Measurements from ENCODE around the gene BACH2. TPM values are rescaled to one million over a fixed set of nuclear protein-coding genes. Genes with fewer than 3 reads are reported as not detected.

BACH2 gene
- total RNA-seq, 1 donor from 2014 or later, result 3.9 TPM

DNA sequence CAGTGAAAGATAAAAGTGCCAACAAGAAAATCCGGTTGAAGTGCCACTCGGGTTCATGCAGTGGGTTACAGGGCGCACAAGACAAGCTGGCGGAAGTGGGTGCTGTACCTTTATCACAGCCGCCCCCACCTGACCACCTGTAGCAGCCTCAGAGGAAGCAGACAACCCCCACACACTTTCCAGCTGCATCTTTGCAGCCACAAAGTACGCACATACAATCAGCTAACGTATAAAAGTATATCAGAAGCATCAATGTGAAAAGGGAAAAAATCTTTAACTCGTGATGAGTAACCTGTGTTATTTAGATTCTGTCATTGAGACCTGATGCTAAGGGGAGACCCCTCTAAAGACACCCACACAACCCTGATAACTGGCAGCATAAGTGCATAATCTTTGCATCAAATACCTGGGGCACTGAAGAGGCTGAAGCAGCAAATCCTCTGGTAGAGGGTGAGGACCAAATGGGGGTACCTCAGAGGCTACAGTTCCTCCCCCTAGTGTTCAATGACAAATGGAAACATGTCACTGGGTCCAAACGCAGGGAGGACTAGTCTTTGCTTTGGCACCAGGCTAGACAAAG is 22.1 kb downstream of the BACH2 start:
- TF ChIP-seq EZH2phosphoT487 (IDR thresholded peaks at IDR 0.05), result no peak
- TF ChIP-seq CTCF (IDR thresholded peaks at IDR 0.05), result peak; percentile 25

DNA sequence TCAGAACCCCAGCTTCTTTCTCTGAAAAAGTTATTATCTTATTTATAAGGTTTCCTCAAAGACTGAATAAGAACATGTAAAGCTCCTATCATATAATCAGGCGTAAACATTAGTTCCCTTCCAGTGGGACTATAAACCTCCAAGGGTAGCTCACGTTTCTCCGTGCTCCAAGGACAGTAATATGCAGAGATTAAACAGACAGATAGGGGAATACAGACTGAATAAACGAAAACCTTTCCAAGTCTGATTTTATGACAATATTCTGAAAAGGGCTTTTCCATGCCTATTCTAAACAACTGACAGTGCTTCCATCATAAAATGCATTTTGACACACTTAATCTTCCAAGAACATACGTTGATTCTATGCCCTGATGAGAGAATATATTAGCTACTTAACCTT is 22.8 kb downstream of the BACH2 start:
- H2AFZ ChIP-seq (replicated peaks), result no peak overlapping the region
- no peaks in the 10 kb centered on the region for H4K20me1 ChIP-seq (ENCODE audit: low read depth)
- no peak overlapping the region for H3K4me2 ChIP-seq
- no peaks in the 10 kb centered on the region for H3K36me3 ChIP-seq
- peaks cover 20% of the 10 kb centered on the region for H3K9me3 Mint-ChIP-seq
- H3K4me3 Mint-ChIP-seq, result no peak overlapping the region
- no peak overlapping the region for H3K27ac Mint-ChIP-seq
- H3F3A ChIP-seq (ENCODE audit: low read depth), result no peaks in the 10 kb centered on the region
- H3K4me1 Mint-ChIP-seq, result no peaks in the 10 kb centered on the region
- peaks cover 15% of the 10 kb centered on the region for H3K36me3 Mint-ChIP-seq
- peaks cover 4% of the 10 kb centered on the region for H3K4me1 ChIP-seq
- DNase-seq (ENCODE audit: low spot score), result no peak
- no peak overlapping the region for H3K4me3 ChIP-seq
- TF ChIP-seq EZH2phosphoT487 (IDR thresholded peaks at IDR 0.05) (no peak), CTCF (IDR thresholded peaks at IDR 0.05) (no peak), EZH2 (IDR thresholded peaks at IDR 0.05) (no peak)
- H3K27ac ChIP-seq, result no peak overlapping the region
- peaks cover 5% of the 10 kb centered on the region for H3K9me3 ChIP-seq (ENCODE audit: low read depth)
- H3K27me3 Mint-ChIP-seq (ENCODE audit: insufficient read depth, low read depth), result no peaks in the 10 kb centered on the region
- H3K79me2 ChIP-seq (ENCODE audit: low read depth), result no peaks in the 10 kb centered on the region
- H3K9ac ChIP-seq, result no peak overlapping the region
- no peaks in the 10 kb centered on the region for H3K27me3 ChIP-seq

More for the DNA sequence above, 22.1 kb downstream of the BACH2 start:
- Mint-ChIP-seq H3K27ac (no peak overlapping the region), H3K4me3 (no peak overlapping the region), H3K4me1 (peaks cover under 1% of the 10 kb centered on the region), H3K27me3 (ENCODE audit: insufficient read depth, low read depth) (no peaks in the 10 kb centered on the region), H3K36me3 (peaks cover 15% of the 10 kb centered on the region), H3K9me3 (peaks cover 20% of the 10 kb centered on the region)
- H3K9me3 ChIP-seq (ENCODE audit: low read depth), result peaks cover 5% of the 10 kb centered on the region
- peak; percentile 23 for DNase-seq (ENCODE audit: low spot score)
- H3K9ac ChIP-seq, result no peak overlapping the region
- H3K4me1 ChIP-seq, result peaks cover 4% of the 10 kb centered on the region
- no peak overlapping the region for H2AFZ ChIP-seq (replicated peaks)
- H3K36me3 ChIP-seq, result no peaks in the 10 kb centered on the region
- H3F3A ChIP-seq (ENCODE audit: low read depth), result no peaks in the 10 kb centered on the region
- H3K27ac ChIP-seq, result no peak overlapping the region
- H4K20me1 ChIP-seq (ENCODE audit: low read depth), result no peaks in the 10 kb centered on the region
- no peak overlapping the region for H3K4me3 ChIP-seq
- no peak overlapping the region for H3K4me2 ChIP-seq
- H3K27me3 ChIP-seq, result no peaks in the 10 kb centered on the region
- no peaks in the 10 kb centered on the region for H3K79me2 ChIP-seq (ENCODE audit: low read depth)

DNA sequence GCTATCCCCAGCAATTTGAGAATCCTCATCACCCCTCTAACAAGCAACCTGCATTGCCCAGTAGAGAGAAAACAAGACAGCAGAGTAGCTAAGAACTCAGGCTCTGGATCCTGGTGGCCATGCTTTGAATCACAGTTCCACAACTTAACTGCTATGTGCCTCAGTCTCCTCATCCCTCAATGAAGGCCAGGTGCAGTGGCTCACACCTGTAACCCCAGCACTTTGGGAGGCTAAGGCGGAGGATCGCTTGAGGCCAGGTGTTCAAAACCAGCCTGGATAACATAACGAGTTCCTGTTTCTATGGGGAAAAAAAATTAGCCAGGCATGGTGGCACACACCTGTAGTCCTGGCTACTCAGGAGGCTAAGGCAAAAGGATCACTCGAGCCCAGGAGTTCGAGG is 23.7 kb downstream of the BACH2 start:
- Histone ChIP-seq H3K27me3 (no peaks in the 10 kb centered on the region), H3K4me3 (no peak overlapping the region), H4K20me1 (ENCODE audit: low read depth) (no peaks in the 10 kb centered on the region), H3K4me2 (no peak overlapping the region), H2AFZ (replicated peaks) (no peak overlapping the region), H3K36me3 (no peaks in the 10 kb centered on the region), H3F3A (ENCODE audit: low read depth) (no peaks in the 10 kb centered on the region), H3K4me1 (peaks cover 4% of the 10 kb centered on the region), H3K79me2 (ENCODE audit: low read depth) (no peaks in the 10 kb centered on the region), H3K27ac (no peak overlapping the region), H3K9me3 (ENCODE audit: low read depth) (peaks cover 5% of the 10 kb centered on the region), H3K9ac (no peak overlapping the region)
- H3K4me1 Mint-ChIP-seq, result no peaks in the 10 kb centered on the region
- H3K9me3 Mint-ChIP-seq, result peaks cover 20% of the 10 kb centered on the region
- H3K27ac Mint-ChIP-seq, result no peak overlapping the region
- peaks cover 17% of the 10 kb centered on the region for H3K36me3 Mint-ChIP-seq
- no peaks in the 10 kb centered on the region for H3K27me3 Mint-ChIP-seq (ENCODE audit: insufficient read depth, low read depth)
- no peak for DNase-seq (ENCODE audit: low spot score)
- no peak overlapping the region for H3K4me3 Mint-ChIP-seq
- TF ChIP-seq EZH2 (IDR thresholded peaks at IDR 0.05) (no peak), CTCF (IDR thresholded peaks at IDR 0.05) (no peak), EZH2phosphoT487 (IDR thresholded peaks at IDR 0.05) (no peak)

Data from neural progenitor cell (in vitro differentiated cells).